Panc1 (cell line): ENCODE results near the gene CAMK2A.

ENCODE experiments used
- TF ChIP-seq, protein P1 (sequence below), 2 experiments: IDR thresholded peaks; 2 replicates each; pipeline ENCODE4 v1.6.1; 2011 to 2012; ENCODE audit warnings: low read depth in 2 of 2, control low read depth in 1 of 2, low read length in 1 of 2, mild to moderate bottlenecking in 1 of 2, moderate library complexity in 1 of 2; ENCODE audit not compliant: insufficient read depth in 1 of 2
- TF ChIP-seq, protein P2 (sequence below): fragments of 450-650 bp; IDR thresholded peaks from 2 replicates; pipeline ENCODE4 v1.5.1; 2017; ENCODE audit warnings: mild to moderate bottlenecking

DNA sequence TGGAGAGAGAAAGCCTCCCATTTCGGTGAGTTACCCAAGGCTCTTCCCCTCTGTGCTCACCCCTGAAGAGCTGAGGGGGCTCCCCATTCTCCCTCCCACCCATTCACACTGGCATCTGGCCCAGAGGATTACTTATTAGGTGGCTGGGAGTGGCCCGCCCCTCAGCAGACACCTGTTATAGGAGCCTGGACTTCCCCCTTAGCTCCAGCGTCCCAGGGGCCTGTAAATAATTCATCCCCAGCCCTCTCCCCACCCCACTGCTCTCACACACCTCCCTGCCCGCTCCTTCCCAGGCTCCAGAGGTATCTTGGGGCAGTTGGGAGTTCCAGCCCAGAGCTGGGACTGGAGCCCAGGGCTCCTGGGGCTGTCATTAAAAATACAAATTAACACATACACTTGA is 111.3 kb downstream of the CAMK2A start:
- TF ChIP-seq, protein P1, sequence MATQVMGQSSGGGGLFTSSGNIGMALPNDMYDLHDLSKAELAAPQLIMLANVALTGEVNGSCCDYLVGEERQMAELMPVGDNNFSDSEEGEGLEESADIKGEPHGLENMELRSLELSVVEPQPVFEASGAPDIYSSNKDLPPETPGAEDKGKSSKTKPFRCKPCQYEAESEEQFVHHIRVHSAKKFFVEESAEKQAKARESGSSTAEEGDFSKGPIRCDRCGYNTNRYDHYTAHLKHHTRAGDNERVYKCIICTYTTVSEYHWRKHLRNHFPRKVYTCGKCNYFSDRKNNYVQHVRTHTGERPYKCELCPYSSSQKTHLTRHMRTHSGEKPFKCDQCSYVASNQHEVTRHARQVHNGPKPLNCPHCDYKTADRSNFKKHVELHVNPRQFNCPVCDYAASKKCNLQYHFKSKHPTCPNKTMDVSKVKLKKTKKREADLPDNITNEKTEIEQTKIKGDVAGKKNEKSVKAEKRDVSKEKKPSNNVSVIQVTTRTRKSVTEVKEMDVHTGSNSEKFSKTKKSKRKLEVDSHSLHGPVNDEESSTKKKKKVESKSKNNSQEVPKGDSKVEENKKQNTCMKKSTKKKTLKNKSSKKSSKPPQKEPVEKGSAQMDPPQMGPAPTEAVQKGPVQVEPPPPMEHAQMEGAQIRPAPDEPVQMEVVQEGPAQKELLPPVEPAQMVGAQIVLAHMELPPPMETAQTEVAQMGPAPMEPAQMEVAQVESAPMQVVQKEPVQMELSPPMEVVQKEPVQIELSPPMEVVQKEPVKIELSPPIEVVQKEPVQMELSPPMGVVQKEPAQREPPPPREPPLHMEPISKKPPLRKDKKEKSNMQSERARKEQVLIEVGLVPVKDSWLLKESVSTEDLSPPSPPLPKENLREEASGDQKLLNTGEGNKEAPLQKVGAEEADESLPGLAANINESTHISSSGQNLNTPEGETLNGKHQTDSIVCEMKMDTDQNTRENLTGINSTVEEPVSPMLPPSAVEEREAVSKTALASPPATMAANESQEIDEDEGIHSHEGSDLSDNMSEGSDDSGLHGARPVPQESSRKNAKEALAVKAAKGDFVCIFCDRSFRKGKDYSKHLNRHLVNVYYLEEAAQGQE (IDR thresholded peaks at IDR 0.05; ENCODE audit: insufficient read depth in 1 of 2, low read depth in 2 of 2, low read length in 1 of 2), result no peak
- TF ChIP-seq, protein P2, sequence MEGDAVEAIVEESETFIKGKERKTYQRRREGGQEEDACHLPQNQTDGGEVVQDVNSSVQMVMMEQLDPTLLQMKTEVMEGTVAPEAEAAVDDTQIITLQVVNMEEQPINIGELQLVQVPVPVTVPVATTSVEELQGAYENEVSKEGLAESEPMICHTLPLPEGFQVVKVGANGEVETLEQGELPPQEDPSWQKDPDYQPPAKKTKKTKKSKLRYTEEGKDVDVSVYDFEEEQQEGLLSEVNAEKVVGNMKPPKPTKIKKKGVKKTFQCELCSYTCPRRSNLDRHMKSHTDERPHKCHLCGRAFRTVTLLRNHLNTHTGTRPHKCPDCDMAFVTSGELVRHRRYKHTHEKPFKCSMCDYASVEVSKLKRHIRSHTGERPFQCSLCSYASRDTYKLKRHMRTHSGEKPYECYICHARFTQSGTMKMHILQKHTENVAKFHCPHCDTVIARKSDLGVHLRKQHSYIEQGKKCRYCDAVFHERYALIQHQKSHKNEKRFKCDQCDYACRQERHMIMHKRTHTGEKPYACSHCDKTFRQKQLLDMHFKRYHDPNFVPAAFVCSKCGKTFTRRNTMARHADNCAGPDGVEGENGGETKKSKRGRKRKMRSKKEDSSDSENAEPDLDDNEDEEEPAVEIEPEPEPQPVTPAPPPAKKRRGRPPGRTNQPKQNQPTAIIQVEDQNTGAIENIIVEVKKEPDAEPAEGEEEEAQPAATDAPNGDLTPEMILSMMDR, result no peak
